Effector CD8-positive, alpha-beta T cell (primary cell): ENCODE measurements around the gene ANKRD29.
"Not testable (repeated sequence)": the region's sequence is repeated elsewhere in the genome, so short reads cannot be mapped to it uniquely, and the experiment has no call there.

Experiments
- DNase-seq: peaks from one replicate; lab custom pipeline; 2025; lab: John Stamatoyannopoulos, UW

ANKRD29 gene

DNA sequence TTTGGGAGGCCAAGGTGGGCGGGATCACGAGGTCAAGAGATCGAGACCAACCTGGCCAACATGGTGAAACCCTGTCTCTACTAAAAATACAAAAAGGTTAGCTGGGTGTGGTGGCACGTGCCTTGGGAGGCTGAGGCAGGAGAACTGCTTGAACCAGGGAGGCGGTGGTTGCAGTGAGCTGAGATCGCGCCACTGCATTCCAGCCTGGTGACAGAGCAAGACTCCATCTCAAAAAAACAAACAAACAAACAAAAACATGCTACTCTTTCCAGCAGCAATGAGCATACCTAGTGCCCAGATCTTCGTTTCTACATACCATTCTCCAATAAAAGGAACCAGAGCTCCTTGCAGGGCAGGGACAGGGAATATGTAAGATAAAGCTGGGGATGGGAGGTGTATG lies 105.2 kb downstream of the ANKRD29 start:
- DNase-seq: not testable (repeated sequence)

DNA sequence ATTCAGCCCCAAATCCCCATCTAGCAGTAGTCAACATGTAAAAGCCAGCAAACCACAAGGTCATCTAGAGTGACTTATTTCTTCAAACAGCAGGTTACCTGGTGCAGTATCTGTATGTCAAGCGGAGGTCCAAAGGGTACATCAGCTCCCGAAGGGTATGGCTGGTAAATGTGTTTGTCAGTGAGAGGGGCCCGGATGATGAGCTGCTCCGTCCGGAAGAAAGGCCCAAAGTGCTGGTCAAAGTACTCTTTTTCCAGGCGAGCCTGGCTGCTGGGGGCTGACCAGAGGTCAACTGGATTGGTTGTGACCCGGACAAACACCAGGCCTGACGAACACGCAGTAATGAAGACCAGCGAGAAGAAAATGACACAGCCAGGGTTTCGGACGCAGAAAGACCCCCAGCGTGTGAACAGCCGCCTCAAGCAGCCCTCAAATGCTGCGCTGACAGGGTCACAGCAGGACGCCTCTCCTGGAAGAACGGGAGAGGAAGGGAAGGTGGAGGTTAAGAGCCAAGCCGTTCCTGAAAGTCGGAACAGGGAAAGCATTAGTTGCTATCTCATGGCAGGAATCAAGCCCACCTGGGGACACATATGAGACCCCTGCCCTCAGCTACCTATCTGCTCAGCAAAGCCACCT lies 106.4 kb downstream of the ANKRD29 start:
- DNase-seq: no peak

DNA sequence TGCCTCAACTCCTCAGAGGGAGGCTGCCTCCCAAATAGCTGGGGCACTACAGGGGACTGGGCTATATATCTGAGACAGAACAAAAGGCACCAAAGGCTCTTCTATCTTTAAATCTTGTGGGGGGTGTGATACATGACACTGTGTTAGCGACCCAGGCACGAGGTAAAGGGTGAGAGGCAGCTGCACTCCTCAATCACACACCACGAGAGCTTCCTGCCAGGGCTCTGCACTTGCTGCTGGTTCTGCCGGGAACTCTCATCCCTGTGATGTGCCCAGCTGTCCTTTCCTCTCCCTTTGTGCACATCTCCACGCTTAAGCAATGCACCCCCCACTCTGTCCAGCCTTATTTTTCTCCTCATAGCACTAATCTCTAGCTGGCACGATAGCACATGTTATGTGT lies 108.8 kb downstream of the ANKRD29 start:
- no peak for DNase-seq

DNA sequence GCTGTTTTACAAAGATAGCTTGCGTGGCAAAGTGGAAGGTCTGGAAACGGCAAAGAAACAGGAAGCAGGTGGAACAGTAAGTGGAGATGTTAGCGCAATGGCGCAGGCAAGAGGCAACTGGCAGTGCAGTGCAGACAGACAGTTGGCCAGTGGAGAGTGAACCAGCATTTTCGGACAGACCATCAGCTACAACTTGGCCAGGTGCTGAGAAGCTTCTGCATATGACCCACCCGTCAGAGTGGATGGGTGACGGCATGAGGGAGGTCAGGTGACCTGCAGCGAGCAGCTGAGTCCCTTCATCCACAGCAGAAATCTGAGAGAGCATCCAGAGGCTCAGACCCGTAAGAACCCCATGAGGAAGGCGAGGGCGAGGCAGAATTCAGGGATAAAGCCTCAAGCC lies 110.2 kb downstream of the ANKRD29 start:
- DNase-seq: no peak

DNA sequence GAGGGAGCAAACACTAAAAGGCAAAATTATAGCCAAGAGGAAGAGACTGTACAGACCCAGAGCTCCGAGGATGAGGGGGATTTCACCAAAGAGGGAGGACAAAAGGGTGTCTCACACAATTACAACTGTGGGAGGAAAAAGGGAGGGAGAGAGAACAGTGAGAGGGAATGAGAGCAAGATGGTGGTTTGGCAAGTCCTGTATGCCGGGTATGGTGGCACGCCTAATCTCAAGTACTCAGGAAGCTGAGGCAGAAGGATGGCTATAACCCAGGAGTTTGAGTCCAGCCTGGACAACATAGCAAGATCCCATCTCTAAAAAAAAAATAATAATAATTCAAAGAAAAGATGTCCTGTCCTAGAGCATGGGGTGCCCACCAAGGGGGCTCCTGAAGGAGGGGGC lies 110.7 kb downstream of the ANKRD29 start:
- no peak for DNase-seq

DNA sequence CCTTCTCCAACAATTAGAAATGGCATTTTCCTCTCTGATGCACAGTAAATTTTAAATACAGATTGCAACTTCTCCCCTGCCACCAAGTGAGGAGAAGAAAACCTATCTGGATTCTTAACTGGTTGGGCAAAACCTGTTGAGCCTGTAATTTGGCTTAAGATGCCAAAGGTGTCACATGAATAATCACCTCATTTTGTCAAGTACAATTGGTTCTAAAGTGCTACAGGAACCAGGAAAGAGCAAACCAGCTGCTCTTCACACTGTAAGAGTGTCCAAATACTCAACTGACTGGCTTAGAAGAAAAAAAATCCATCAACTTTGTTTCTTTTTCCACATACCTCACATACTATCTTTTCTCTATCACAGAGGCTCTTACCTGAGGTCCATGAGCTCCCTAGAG lies 111.8 kb downstream of the ANKRD29 start:
- DNase-seq: no peak
